GM12872 (cell line): ENCODE results near the gene MBD2.

Experiments
- TF ChIP-seq, protein P1 (sequence below): IDR thresholded peaks from 3 replicates; pipeline ENCODE4 v1.5.1; 2011; ENCODE audit warnings: low read depth, mild to moderate bottlenecking, low read length, moderate library complexity; ENCODE audit not compliant: insufficient read depth

MBD2 gene

DNA sequence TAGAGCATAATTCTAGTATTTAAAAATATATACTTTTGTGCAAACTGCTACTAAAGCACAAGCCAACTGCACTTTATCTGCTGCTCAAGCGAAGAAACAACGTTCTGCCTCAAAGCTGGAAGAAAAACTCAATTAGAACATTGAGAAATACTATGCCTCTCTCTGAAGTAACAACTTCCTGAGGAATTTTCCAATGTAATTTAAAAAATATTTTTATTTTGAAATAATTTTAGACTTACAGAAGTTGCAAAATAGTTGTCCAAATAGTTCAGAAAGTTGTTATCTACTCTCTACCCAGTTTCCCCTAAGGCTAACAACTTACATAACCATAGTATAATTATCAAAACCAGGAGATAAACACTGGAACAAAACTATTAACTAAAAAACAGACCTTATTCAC is 32.5 kb upstream of the MBD2 start:
- TF ChIP-seq, protein P1, sequence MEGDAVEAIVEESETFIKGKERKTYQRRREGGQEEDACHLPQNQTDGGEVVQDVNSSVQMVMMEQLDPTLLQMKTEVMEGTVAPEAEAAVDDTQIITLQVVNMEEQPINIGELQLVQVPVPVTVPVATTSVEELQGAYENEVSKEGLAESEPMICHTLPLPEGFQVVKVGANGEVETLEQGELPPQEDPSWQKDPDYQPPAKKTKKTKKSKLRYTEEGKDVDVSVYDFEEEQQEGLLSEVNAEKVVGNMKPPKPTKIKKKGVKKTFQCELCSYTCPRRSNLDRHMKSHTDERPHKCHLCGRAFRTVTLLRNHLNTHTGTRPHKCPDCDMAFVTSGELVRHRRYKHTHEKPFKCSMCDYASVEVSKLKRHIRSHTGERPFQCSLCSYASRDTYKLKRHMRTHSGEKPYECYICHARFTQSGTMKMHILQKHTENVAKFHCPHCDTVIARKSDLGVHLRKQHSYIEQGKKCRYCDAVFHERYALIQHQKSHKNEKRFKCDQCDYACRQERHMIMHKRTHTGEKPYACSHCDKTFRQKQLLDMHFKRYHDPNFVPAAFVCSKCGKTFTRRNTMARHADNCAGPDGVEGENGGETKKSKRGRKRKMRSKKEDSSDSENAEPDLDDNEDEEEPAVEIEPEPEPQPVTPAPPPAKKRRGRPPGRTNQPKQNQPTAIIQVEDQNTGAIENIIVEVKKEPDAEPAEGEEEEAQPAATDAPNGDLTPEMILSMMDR: no peak

DNA sequence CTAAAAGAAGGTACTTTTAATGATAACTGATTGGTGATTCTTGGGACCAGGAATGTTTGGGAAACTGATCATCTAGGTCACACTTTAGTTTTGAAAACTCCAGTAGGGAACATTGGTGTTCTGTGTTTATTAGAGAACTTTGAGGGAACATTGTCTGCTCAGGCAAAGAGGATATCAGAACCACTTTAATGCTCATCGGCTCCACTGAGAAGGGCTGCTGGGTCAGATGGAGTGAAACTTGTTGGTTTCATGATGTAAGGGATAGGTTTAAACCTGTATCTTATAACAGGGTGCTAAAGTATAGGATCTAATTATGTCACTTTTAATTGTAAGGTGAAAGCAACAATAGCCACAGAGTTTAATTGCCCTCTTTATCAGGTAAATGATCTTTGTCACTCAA is 30.7 kb upstream of the MBD2 start:
- TF ChIP-seq, protein P1: no peak

DNA sequence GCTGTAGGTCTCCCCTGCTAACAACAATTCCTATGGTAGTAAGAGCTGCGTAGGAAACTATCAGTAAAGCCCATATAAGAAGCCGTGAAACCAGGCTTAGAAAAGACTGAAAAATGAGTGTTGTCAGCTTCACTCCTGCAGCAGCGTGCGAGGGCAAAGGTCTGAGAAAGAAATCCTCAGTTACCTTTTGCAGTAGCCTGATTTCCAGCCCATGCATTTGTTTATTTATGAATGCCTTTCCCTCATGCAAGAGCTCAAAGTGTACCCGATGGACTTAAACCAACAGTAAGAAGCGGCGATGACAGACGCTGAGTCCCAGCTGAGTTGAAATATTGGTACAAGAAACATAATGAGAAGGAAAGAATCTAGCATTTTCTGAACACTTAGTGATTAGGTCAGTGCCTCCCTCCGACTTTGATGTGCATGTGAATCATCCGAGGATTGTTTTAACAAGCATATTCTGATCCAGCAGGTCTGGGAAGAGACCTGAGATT is 29.8 kb upstream of the MBD2 start:
- TF ChIP-seq, protein P1: no peak

DNA sequence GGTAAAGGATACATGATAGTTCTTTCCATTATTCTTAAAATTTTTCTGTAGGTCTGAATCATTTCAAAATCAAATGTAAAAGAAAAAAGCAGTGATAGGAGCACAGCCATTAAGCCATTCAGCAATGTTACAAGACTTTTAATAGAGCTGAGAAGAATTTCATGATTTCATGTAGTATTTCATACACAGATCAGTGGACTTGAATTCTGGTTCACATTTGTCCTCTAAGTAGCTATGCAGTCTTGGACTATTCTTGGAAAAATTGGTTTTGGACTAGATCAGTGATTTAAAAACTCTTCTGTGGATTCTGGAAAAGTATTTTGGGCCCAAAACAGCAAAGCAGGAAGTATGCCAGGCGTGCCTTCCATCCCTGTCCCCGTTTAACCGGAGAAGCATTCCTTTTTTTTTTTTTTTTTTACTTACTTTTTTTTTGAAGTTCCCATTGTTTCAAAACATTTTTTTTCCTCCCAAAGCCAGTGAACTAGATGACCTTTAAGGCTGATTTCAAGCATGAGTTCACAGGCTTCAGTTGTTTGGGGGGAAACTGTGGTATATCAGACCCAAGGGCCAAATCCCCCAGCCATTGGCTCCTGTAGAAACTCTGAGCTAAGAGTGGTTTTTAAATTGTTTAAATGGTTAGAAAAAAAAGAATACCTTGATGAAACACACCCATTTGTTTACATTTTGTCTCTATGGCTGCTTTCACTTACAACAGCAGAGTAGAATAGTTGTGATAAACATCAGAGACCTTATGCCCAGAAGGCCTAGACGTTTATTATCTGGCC is 27.3 kb upstream of the MBD2 start:
- TF ChIP-seq, protein P1: no peak

DNA sequence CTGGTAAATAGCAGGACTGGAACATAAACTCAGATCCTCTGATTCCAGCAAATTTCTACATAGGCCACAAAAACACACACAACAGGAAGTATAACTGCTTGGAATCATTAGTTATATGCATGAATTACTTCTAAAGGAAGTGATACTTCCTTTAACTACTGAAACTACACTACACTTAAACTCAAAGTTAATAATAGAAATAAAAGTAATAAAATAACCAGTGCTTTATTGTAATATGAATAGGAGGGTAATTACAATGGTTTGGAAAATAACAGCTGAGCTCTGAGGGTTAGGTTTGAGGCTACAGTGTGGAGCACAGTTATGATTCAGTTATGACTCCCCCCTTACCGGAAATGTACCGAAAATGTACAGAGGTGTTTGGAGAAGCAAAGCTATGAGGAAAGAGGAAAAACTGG is 26.4 kb upstream of the MBD2 start:
- TF ChIP-seq, protein P1: no peak

DNA sequence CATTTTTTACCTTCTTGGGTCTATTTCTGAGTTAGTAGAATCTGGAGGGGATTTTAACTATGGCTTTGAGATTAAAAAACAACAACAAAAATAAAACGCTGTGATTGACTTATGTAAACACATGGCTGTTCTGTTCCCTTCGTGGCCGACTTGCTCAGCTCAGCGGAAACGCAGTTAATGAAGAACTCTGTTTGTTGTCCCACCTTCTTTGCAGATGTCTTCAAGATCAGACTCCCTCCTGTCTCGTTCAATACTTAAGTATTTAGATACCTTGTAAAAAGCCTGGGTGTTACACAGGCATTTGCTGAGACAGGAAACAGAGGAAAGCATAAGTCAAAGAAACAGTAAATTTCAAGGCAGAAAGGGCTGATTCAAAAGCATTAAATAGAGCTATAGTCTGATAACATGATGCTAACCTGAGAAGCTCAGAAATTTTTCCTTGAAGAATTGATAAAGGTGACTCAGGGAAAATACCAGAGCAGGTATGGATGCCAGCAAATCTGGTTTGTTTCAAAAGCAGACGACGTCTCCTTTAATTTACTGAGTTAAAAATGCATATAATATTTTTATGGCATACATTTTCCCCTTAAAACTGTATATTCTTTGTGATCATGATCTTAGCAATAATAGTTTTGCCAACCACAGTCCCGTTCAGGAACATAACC is 23.2 kb upstream of the MBD2 start:
- TF ChIP-seq, protein P1: no peak

DNA sequence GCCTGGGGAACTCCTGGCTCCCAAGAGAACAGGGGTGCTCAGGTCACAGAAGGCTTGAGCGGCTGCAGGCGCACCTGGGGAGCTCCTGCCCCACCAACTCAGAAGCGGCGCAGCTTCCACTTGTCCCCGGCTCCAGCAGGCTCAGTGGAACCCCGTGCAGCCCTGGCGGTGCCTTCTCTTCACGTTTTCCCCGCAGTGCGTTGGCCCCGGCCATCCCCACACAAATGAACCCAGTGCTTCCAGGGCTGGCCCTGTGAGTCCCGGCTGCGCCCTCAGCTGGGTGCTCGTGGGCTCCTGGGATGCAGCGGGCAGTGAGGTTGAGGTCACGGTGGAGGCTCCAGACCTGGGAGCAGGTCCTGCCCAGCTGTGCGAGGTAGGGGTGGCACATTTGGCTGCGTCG is 17.9 kb upstream of the MBD2 start:
- TF ChIP-seq, protein P1: no peak
